ENCODE results near the gene ZNF641. TPM values are rescaled to one million over a fixed set of nuclear protein-coding genes. Genes with fewer than 3 reads are reported as not detected.
A peak's percentile ranks its signal among the peaks of the same experiment; 100 is the strongest.

The ZNF641 gene
- polyA plus RNA-seq (2011; rRNA removed) (6.3 and 6.6 TPM in 2 replicates), polyA minus RNA-seq (2011; rRNA and poly(A)+ RNA removed) (11.8 and 14.3 TPM in 2 replicates)

GRCh38 chr12:48350249-48351021 lies at the start of gene ZNF641:
Gene ZNF641 (minus strand): TSS chr12:48350919. CDS start chr12:48348090, 2,829 bp downstream.
- peak within 1 kb of the TSS; percentile 65 for H3K27ac ChIP-seq (ENCODE audit: low read depth, low read length)
- ChIA-PET POLR2A (no interaction called here), CTCF (interaction anchor here (0.7 kb wide), 1 partner anchor 13 kb away, joined by 3 read pairs; no protein-coding TSS in a partner anchor)
- H3K4me3 ChIP-seq (ENCODE audit: low read depth, low read length): peak within 1 kb of the TSS; percentile 81
- peak; percentile 2 for DNase-seq (ENCODE audit: low read depth, low spot score)
- TF ChIP-seq CTCF (IDR thresholded peaks at IDR 0.05; ENCODE audit: low read depth, low read length): no peak
- no peaks in the 10 kb centered on the region for H3K9me3 ChIP-seq (ENCODE audit: control insufficient read depth, insufficient read depth, low read length)
- peaks cover 7% of the 10 kb centered on the region for H3K27me3 ChIP-seq (ENCODE audit: control insufficient read depth, insufficient read depth, low read length)

DNA sequence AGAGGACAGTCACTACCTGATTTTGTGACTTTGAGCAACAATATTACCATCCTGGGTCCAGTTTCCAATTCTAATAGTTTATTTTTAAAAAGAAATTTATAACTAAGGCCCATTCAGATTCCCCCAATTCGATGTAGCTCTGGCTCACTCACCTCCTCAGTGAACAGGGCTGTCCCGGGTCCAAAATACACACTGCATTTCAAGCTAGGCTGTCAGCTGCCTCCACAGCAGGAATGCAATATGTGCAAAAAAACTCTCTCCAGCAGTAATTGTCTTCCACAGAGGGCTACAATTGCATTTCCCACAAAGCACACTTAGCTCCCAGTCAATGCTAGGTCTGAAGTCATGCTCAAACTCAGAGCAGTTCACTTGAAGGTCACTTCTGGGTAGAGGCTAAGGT lies 39.3 kb upstream of the ZNF641 start:
- no peaks in the 10 kb centered on the region for H3K9me3 ChIP-seq (ENCODE audit: control insufficient read depth, insufficient read depth, low read length)
- CTCF ChIA-PET: no interaction called here
- H3K27ac ChIP-seq (ENCODE audit: low read depth, low read length): peak overlapping the region; percentile 11
- no peaks in the 10 kb centered on the region for H3K27me3 ChIP-seq (ENCODE audit: control insufficient read depth, insufficient read depth, low read length)
- POLR2A ChIA-PET: no interaction called here
- DNase-seq (ENCODE audit: low read depth, low spot score): no peak
- no peak for TF ChIP-seq CTCF (IDR thresholded peaks at IDR 0.05; ENCODE audit: low read depth, low read length)
- no peak overlapping the region for H3K4me3 ChIP-seq (ENCODE audit: low read depth, low read length)

DNA sequence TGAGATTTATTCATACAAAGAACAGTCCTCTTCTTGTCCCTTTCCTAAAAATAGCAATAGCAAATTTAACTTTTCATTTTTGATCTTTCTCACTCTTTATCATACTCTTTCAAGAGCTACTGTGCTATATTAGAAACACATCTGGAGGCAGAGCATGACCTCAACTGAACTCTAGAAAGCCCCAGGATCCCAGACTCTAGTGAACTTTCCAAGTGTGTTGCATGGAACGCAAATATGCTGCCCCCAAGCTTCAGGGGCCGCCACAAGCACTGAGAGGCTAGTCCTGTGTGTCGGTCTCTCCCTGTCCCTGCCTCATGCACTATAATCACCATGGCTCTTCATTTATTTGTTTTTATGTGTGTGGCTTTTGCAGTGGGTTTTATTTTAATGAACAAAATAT lies 38.7 kb upstream of the ZNF641 start:
- Histone ChIP-seq H3K27ac (ENCODE audit: low read depth, low read length) (no peak overlapping the region), H3K4me3 (ENCODE audit: low read depth, low read length) (no peak overlapping the region), H3K9me3 (ENCODE audit: control insufficient read depth, insufficient read depth, low read length) (no peaks in the 10 kb centered on the region), H3K27me3 (ENCODE audit: control insufficient read depth, insufficient read depth, low read length) (no peaks in the 10 kb centered on the region)
- POLR2A ChIA-PET: no interaction called here
- CTCF ChIA-PET: no interaction called here
- no peak for DNase-seq (ENCODE audit: low read depth, low spot score)
- no peak for TF ChIP-seq CTCF (IDR thresholded peaks at IDR 0.05; ENCODE audit: low read depth, low read length)

DNA sequence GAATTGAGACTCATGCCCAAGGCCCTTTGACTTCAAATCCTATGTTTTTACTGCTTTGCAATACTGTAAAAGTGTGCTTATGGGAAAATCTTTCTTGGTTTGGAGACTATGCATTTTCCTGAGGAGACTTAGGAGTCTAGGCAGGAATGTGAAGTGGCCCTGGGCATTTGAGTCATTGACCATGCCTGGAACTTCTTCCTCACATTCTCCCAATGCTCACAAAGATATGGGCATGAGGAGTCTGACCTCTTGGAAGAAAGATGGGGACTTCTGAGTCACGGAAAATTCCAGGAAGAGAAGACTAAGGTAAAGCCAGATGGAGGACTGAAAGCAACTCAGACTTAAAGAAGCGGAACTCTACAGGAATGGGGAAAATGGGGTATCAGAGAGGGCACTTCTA lies 38.2 kb upstream of the ZNF641 start:
- DNase-seq (ENCODE audit: low read depth, low spot score): no peak
- no peak for TF ChIP-seq CTCF (IDR thresholded peaks at IDR 0.05; ENCODE audit: low read depth, low read length)
- Histone ChIP-seq H3K27me3 (ENCODE audit: control insufficient read depth, insufficient read depth, low read length) (no peaks in the 10 kb centered on the region), H3K4me3 (ENCODE audit: low read depth, low read length) (no peak overlapping the region), H3K27ac (ENCODE audit: low read depth, low read length) (no peak overlapping the region), H3K9me3 (ENCODE audit: control insufficient read depth, insufficient read depth, low read length) (no peaks in the 10 kb centered on the region)
- POLR2A ChIA-PET: no interaction called here
- CTCF ChIA-PET: no interaction called here

GRCh38 chr12:48388460-48388859 lies 37.7 kb upstream of the ZNF641 start:
- Histone ChIP-seq H3K27ac (ENCODE audit: low read depth, low read length) (no peak overlapping the region), H3K9me3 (ENCODE audit: control insufficient read depth, insufficient read depth, low read length) (no peaks in the 10 kb centered on the region), H3K27me3 (ENCODE audit: control insufficient read depth, insufficient read depth, low read length) (no peaks in the 10 kb centered on the region), H3K4me3 (ENCODE audit: low read depth, low read length) (no peak overlapping the region)
- ChIA-PET POLR2A (no interaction called here), CTCF (no interaction called here)
- no peak for TF ChIP-seq CTCF (IDR thresholded peaks at IDR 0.05; ENCODE audit: low read depth, low read length)
- DNase-seq (ENCODE audit: low read depth, low spot score): no peak
